Suprapubic skin (tissue), 3 donors: ENCODE measurements around the gene FASN.

Source experiments
- EP300 ChIP-seq: sonication (generic); formaldehyde crosslinking; IDR thresholded peaks from one replicate; pipeline ENCODE4 v1.6.1; 2017; ENCODE audit warnings: antibody characterized with exemption
- TF ChIP-seq, protein P1 (sequence below), 2 donors: fragments of 200-600 bp in 1 of 2; fragments of 450-650 bp in 1 of 2; sonication (generic) in 1 of 2; IDR thresholded peaks; one replicate each; pipeline ENCODE4 v1.5.1; 2016 to 2019; ENCODE audit warnings: antibody characterized with exemption in 2 of 2, mild to moderate bottlenecking in 1 of 2, moderate library complexity in 1 of 2

DNA sequence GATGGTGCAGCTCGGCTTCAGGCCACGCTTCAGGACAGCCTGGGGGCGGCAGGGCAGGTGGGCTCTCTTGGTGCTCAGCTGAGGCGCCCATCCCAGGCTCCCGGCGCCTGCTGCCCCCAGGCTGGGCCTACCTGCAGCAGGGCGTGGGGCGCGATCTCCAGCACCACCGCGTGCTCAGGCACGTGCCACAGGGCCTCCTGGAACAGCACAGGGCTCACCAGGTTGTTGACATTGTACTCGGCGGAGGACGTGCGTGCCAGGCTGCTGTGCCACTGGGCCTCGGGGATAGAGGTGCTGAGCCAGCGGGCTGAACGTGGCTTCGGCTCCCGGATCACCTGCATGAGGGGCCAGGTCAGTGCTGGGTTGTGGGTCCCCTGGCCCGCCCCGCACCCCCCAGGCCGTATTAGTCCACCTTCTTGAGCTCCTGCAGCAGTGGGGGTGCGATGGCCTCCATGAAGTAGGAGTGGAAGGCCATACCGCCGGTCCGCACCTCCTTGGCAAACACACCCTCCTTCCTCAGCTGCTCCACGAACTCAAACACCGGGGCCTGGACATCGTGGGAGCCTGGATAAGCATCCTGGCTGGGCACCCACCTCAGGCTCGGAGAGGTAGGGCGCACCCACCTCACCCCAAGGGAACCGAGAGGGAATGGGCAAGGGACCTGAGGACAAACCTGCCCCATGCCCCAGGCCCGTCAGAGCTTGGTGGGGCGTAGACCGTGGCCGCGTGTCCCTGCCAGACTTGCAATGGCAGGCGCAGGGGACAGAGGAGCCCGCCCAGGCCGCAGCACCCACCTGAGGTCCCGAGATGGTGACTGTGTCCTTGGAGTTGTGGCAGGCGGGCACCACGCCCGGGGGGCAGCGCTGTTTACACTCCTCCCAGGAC, 9.0 kb downstream of the FASN start:
- TF ChIP-seq EP300, result no peak
- TF ChIP-seq, protein P1, sequence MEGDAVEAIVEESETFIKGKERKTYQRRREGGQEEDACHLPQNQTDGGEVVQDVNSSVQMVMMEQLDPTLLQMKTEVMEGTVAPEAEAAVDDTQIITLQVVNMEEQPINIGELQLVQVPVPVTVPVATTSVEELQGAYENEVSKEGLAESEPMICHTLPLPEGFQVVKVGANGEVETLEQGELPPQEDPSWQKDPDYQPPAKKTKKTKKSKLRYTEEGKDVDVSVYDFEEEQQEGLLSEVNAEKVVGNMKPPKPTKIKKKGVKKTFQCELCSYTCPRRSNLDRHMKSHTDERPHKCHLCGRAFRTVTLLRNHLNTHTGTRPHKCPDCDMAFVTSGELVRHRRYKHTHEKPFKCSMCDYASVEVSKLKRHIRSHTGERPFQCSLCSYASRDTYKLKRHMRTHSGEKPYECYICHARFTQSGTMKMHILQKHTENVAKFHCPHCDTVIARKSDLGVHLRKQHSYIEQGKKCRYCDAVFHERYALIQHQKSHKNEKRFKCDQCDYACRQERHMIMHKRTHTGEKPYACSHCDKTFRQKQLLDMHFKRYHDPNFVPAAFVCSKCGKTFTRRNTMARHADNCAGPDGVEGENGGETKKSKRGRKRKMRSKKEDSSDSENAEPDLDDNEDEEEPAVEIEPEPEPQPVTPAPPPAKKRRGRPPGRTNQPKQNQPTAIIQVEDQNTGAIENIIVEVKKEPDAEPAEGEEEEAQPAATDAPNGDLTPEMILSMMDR (IDR thresholded peaks at IDR 0.05), result no peak
